Prostate gland (tissue), 2 donors: ENCODE measurements around the gene TRPM6.

Experiments used
- CTCF ChIP-seq, 4 experiments: fragments of 200-600 bp in 2 of 4; fragments of 450-650 bp in 2 of 4; sonication (generic) in 2 of 4; IDR thresholded peaks; 1 replicate in 3 of 4; 2 replicates in 1 of 4; pipeline ENCODE4 v1.5.1; 2016 to 2019; ENCODE audit warnings: antibody characterized with exemption in 4 of 4, mild to moderate bottlenecking in 2 of 4, moderate library complexity in 2 of 4
- POLR2AphosphoS5 ChIP-seq: sonication (generic); formaldehyde crosslinking; IDR thresholded peaks from one replicate; pipeline ENCODE4 v1.6.1; 2017; ENCODE audit warnings: antibody characterized with exemption

- TF ChIP-seq CTCF (IDR thresholded peaks at IDR 0.05) (no peak), POLR2AphosphoS5 (no peak)
Measured at GRCh38 chr9:74846766-74847165, 41.0 kb downstream of the TRPM6 start.
